GM04504 (cell line): ENCODE measurements around the gene ANKFY1.
A peak's percentile ranks its signal among the peaks of the same experiment; 100 is the strongest.

Experiments used
- DNase-seq: peaks from one replicate; pipeline ENCODE4 v3.0.0-alpha.2; 2012; ENCODE audit warnings: low read depth

Gene ANKFY1

DNA sequence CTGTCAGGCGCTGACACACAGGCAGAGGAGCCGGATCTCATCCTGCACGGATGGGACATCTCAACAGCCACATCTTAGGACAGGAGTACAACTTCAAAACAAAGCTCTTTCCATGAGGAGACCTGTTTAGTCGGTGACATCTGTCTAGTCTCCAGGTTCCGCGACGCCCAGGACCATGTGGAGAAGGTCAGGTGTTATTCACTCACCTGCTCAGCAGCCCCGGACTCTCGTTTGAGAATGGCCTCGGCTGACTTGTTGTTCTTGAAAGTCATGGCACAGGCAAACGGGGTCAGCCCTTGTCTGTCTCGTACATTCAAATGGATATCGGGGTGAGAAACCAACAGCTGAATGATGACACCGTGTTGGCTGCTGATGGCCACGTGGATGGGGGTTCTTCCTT, 85.1 kb downstream of the ANKFY1 start:
- DNase-seq = no peak

DNA sequence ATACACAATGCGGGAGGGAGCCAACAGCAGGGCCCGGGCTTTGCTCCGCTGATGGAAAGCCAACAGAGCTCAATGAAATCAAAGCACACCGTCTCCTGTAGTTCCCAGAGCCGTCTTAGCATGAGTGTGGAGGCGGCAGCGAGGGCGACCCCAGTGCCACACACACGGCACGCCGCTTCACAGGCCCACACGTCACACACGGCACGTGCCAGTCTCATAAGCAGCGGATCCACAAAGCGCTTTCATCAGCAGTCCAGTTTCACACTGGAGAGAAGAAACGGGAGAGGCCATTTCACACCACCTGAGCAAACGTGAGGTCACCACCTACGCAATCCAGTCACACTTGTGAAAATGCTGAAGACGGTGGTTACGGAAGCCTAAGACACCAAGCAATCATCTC, 86.0 kb downstream of the ANKFY1 start:
- DNase-seq = no peak

DNA sequence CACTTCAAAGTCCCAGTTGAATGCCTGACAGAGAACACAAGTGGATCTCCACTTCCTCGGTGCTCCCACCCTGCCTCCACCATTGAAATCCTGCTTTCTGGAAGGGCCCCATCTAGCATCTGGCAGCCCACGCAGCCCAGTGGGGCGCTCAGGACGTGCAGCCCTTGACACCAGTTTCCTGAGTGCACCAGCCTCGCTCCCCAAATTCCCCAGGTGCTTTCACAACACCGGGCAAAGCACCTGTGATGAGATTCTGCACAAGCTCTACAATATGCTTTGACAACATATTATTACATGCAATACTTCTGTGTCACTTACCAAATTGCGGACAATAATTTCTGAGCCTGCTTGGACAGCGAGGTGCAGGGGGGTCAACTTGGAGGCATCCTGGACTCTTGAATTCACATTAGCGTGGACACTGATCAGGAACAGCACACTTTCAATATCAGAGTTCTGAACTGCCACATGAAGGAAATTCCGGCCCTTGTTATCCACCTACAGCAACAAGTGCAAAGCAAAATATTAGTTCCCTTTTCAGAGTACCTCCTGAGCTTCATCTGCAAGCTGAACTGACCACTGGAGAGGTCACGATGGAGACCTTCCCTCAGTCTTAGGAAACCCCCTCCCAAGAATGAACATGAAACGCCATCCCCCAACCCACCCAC, 86.8 kb downstream of the ANKFY1 start:
- DNase-seq = no peak

DNA sequence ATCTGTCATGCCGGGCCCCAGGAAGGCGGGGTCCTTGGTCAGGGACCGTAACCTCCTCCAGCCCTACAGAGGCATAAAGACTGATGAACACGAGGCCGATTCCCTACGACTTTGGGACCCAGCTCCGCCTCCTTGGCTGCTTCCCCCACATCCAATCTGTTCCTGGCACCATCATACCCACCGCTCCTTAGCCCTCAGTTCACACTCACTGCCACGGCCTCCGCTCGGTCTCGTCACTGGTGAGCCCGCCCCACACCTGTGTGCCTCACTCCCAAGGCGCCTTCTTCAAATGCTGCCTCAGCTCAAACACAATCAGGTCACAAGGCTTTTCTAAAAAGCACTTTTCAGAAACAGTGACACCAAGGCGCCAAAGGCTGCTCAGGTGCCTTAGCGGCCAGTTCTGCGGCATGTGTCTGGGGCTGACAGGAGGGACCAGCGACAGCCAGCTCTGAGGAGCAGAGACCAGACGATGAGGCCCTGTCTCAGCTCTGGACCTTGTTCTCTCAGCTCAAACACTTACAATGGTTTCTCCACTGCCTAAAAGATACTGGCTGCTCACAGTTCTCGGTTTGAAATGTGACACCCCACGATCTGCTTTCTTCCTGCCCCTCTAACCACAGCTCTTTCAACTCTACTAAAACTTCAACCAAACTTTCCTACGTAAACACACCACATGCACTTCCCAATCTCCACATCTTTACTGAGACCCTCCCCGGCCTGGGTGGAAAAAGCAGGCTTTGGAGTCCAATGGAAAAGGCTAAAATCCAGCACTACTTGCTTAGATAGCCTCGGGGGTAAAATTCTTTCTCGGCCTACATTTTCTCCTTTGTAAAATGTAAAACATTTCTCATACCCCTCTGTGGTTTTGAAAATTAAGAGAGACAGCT, 87.6 kb downstream of the ANKFY1 start:
- no peak for DNase-seq

DNA sequence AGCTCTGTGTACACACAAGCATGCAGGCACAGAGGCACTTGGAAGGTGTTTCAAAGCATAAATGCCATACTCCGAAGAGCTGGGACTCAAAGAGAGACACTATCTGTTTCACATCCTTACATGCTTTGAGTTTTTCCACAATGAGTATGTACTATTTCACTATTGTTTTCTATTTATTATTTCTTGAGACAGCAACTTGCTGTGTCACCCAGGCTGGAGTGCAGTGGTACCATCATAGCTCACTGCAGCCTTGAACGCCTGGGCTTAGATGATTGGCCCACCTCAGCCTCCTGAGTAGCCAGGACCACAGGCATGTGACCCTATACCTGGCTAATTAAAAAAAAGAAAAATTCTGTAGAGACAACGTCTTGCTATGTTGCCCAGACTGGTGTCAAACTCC, 89.2 kb downstream of the ANKFY1 start:
- no peak for DNase-seq

DNA sequence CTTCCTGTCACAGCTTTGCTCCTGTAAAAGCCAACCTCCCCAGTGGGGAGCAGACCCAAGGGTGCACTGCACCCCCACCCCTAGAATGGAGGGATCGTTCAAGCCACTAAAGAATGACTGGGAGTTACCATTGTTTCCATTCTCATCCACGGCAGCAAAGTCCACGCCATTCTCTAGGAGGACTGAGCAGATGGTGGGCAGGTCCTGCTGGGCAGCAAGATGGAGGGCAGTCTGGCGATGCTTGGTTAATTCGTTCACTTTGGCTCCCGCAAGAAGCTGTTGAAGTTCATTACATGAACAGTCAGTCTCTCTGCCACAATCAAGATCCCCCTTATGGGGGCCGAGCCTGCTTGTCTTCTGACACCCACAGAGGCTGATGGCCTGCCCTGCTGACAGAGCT, 90.0 kb downstream of the ANKFY1 start:
- DNase-seq = no peak

DNA sequence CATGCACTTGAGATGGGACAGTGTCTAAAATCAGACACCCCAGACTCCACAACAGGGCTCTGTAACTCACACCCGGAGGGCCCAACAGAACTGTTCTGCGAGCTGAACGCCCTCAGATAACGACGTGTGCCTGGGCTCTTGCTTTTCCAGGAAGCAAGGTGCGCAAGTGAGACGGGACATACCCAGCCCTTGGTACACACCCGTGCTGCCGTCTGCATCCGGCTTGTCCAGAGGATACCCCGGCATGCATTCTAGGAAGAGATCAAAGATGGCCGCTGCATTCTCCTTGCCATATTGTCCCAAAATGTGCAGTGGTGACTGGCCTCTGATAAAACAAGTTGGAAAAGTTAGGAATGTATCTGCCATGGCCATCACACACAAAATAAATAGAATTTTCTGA, 91.4 kb downstream of the ANKFY1 start:
- no peak for DNase-seq

DNA sequence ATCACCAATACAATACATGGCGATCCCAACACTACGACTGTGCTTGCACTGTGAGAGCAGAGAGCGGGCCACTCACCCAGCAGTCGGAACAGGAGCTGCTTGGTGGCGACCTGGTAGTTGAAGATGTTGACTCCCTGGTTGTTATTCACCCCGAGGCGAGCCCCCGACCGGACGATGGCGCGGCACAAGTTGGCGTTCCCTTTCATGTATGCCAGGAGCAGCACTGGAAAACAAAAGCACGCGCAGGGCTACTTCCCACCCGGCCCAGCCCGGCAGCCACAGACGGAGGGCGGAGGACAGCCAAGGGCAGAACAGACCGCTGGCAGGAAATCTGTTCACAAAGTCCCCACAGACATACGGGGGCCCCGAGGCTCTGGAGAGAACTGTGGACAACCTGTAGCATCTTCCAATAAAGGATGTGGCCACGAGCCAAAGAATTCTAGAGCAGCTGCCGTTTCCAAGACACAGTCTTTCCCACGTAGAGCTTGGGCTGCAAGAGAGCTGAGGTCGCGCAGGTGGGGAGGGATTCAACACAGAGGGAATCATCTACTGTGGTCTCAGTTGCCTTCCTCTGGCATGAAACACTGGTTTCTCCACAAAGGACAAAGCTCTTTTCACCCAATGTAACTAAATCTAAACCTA, 93.0 kb downstream of the ANKFY1 start:
- DNase-seq = no peak

DNA sequence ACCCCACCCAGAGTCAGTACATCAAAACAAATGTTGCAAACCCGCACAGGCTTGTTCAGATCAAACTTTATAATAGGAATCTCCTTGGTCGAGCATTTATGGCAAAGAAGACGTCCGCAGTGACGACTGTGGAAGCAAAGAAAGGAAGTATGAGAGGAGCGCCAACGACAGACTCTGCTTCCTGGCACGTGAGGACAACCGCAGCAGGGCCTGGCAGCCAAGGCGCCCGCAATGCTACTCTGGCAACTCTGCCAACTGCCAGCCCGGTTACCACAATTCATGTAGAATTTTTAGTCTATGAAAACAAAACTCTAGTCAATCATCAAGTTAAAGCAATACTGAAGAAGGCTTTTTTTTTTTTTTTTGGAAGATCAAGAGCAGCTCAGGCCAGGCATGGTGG, 96.0 kb downstream of the ANKFY1 start:
- DNase-seq = no peak

DNA sequence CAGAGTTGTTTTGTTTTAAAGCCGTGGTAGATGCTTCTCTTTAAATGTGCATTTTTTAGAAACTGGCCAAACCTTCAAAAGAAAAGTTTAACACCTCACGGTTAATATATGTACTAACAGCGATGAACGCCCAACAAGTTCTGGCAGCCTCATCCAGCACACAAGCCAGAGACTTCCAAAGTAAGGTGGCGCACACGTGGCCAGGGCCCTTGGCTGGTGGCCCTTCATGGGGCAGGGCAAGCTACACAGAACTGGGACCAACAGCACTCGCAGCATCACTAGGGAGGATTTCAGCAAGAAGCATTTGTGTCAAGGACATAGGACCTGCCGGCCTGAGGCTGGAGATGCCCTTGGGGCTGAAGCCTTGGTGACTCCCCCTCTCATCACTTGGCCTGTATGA, 97.4 kb downstream of the ANKFY1 start:
- no peak for DNase-seq

DNA sequence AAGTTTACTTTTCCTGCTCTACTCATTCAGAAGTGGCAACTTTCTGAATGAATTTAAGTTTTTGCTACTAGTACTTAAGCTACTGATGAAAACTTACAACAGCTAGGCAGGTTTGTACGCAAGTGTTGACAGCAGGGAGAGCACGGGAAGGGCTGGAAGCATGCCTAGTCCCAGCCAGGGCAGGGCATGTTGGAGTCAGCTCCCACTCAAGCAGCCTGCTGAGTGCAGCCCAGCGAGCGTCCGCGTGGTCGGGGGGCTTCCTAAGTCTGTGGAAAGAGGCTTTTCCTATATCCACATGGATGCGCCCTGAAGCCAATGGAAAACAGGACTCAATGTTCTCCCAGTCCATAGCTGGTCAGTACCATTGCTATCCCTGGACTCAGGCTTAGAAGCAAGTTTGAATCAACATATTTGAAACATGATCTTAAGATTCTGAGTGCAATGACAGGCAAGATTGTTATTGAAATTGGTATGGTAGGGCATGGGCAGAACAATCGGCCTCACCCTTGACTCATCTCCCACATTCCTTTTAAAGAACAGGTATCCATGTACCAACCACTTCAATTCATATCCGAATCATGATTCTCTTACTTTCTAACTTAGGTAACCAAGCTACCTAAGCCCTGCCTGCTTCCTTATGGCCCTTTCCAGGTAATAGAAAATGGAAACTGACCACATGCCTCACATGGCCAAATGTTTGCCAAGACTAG, 98.3 kb downstream of the ANKFY1 start:
- no peak for DNase-seq

DNA sequence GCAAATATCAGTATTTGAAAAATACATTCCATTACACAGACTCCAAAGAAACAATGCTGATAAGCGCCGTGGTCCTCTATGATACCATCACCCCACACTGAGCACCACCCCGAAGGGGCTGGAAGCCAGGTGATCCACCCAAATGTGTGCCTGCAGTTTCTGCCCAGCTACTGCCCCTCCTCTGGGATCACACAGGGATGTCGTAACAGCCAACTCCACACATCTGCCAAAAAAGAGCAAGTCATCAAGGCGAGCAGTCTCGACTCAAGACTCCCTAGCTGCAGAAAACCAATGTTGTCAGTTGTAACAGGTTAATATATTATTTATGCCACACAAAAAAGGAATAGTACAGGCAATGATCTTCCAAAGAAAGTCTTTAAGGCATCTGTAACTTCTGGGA, 99.8 kb downstream of the ANKFY1 start:
- peak; percentile 38 for DNase-seq

DNA sequence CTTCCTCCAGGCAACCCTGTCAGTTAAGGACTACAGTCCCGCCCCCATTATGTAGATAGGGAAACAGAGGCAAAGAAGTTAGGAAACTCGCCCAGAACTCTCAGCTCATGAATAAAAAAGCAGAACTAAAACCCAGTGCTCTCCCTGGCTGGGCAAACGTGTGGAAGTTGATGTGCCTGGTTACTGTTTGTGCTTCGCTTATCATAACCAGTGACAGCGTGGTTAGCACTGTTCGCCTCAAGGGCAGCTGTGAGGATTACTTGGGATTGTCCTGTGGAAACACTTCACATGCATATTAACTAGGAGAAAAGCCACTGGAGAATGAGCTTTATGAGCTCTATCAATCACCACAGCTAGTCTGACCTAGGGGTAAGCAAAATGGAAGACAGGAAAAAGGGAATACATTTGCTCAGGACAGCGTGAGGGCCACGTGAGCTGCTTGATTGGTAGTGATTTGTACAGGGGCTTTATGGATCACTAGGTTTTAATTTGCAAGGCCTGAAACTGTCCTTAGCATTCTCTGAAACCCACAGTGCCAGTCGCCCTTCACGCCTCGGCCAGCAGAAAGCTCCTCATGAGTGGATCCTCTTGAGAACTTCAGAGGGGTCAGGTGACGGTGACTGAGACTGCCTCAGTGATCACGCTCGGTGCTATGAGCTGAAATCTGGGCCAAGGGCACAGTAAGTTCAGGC, 100.9 kb downstream of the ANKFY1 start:
- DNase-seq = no peak

DNA sequence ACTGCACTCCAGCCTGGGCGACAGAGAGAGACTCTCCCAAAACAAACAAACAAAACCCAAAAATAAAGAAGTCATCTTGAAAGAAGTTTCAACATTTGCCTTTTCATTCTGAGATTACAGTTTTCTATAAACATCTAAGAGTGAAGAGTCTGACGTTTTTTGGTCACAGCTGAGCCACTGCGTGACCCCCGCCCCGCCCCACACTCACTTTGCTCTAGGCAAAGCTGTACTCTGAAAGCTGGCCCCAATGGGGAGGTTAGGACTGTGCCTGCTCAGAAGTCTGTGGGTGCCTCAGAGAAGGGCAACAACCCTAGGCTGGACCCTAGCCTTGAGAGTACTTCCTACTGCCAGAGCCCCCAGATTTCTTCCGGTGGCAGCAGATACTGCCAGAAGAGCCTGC, 101.5 kb downstream of the ANKFY1 start:
- no peak for DNase-seq

DNA sequence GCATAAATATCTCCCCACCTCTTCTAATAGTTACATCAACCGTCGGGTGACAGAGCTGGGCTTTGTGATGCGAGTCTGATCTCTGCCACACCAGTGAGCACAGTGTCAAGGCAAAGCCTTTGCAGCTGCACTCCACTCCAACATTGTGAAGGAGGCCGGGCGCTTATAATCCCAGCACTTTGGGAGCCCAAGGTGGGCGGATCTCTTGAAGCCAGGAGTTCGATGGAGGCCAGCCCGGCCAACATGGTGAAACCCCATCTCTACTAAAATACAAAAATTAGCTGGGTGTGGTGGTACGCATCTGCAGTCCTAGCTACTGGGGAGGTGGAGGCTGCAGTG, 101.8 kb downstream of the ANKFY1 start:
- no peak for DNase-seq

DNA sequence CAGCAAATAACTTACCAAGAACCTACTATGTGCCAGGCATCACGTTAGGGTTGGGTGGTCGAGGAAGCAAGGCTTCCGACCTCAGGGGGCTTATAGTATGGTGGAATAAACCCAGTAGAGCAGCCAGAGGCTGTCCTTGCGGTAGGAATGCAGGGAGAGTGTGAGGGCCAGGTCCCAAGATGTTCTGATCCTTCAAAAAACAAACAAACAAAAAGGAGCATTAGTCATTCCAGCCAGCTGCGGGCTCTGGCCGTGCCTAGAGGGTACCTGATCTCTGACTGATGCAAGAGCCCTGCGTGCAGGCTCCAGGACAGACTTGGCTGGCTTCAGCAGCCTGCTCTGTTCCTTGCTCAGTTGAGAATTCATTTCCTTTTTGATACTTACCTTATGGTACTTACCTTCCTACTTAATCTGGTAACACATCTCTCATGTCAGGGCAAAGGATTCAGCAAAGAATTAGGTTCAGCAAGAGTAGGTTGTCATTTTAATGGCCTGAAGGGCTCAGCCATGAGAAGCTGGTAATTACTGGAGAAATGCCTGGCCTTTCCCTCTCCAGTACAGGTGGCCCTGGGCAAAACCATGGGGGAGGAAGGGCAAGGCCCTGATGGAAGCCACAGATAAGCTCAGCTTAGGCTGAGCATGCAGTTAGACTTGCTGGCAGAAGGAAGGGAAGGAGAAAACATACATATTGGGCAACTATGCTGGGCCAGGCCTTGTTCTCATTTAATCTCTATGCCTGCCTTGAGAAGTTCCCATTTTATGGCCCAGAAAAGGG, 102.4 kb downstream of the ANKFY1 start:
- peak; percentile 73 for DNase-seq

DNA sequence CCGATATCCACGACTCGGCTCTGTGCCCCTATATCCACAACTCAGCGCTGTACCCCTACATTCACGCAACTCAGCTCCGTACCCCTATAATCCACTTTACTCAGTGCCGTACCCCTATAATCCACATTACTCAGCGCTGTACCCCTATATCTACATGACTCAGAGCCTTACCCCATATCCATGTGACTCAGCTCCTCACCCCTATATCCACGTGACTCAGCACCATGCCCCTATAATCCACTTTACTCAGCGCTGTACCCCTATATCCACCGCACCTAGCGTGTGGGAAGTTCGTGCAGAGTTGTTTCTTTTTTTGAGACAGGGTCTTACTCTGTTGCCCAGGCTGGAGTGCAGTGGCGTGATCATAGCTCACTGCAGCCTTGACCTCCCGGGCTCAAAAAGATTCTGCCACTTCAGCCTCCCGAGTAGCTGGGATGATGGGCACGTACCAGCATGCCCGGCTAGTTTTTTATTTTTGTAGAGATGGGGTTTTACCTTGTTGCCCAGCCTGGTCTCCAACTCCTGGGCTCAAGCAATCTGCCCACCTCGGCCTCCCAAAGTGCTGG, 103.4 kb downstream of the ANKFY1 start:
- DNase-seq = no peak

DNA sequence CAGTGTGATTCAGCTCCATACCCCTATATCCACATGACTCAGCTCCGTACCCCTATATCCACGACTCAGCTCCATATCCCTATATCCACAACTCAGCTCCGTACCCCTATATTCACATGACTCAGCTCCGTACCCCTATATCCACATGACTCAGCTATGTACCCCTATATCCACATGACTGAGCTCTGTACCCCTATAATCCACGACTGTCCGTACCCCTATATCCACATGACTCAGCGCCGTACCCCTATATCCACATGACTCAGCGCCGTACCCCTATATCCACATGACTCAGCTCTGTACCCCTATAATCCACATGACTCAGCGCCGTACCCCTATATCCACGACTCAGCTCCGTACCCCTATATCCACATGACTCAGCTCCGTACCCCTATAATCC, 104.0 kb downstream of the ANKFY1 start:
- no peak for DNase-seq

DNA sequence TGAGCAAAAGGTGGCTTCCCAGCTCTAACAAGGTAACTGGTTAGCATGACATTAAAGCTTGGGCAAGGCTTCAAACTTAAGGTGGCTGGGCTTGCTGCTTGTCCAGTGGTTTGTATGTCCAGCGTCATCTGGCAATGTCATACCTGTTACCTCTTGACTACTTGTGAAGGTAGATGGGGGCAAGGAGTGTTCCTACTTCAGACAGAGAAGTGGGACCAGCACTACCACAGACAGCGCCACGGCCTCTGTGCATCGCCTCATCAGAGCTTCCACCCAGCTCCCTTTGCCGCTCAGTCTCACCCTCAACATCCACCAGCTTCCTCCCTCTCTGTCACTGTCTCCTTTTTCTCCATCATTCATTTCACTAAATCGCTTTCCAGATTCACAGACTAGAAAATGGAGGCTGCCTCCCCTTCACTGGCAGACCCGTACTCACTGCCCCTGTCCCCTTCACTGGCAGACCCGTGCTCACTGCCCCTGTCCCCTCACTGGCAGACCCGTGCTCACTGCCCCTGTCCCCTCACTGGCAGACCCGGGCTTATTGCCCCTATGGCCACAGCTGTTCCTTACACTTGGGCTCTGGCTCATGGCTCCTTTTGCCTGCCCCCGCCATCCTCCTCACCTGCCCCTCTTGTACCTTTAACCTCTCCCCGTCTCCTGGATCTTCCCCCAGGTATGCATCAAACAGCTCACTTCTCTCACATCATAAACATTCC, 106.0 kb downstream of the ANKFY1 start:
- no peak for DNase-seq

DNA sequence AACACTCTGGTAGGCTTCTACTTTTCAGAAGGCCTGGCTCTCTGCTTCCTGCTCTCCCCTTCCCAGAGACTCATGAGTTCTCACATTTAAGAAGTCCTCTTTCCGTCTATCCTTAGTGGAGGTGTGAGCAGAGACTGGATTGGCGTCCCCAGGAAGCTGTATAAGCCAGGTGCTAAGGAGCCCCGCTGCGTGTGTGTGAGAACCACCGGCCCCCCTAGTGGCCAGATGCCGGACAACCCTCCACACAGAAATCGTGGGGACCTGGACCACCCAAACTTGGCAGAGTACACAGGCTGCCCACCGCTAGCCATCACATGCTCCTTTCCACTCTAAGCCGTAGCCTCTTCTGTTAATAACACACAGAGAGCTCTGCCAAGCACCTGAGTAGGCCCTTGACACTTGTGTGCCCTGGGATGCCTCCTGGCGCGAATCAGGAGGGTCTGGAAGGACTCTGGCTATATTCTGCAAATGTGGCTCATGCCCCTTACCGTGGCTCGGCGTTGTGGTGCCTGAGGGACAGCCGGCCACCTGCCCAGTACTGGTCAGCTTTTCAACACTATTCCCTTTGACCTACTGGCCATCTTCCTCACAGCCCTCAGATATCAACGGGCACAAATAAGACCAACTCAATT, 106.9 kb downstream of the ANKFY1 start:
- no peak for DNase-seq
